ENCODE measurements around the gene RPL36AL. TPM values are rescaled to one million over a fixed set of nuclear protein-coding genes. Genes with fewer than 3 reads are reported as not detected.
A peak's percentile ranks its signal among the peaks of the same experiment; 100 is the strongest.

The RPL36AL gene
- polyA plus RNA-seq, 2 of the 4 experiments (the other 2 are of a cell fraction) = 390 to 469 TPM

DNA sequence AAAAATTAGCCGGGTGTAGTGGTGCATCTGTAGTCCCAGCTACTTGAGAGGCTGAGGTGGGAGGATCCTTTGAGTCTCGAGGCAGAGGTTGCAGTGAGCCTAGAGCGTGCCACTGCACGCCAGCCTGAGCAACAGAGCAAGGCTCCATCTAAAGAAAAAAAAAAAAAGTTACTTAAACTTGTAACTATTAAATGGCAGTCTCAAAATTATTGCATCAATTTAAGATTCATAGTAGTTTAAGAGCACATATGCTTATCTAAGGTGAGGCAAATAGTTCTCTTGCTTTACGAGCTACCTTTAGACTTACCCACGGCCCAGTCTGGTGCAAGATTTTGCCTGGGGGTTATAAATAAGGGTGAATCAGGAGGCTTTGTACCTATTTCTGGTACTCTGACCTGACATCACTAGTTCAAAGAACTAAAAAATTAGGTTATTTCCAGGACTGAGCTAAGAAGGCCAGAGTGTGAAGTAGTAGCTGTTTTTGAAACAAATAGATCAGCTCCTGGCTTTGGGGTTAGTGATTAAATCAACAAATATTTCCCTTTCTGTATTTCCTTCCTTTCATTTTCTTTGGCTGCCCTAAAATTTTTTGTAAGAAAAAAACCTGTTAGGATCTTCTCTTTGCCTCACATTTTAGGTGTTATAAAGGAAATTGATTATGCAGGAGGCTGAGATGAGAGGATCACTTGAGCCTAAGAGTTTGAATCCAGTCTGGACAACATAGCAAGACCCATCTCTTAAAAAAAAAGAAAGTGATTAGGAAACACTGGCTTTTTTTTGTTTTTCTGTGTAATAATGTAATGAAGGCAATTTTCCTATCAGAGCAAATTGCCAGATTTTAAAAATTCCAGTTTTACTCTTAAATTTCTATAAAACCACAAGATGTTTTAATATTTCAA, 3.8 kb upstream of the RPL36AL start:
- FAIRE-seq (no peak), ATAC-seq (no peak), DNase-seq (ENCODE audit: low read depth in 1 of 2, low spot score in 1 of 2) (no peak)
- WGBS (ENCODE audit: missing lambda C conversion rate) = 44% methylated on average over 6 of the region's 6 CpGs
- Histone ChIP-seq H3K4me1 (peaks cover 33% of the 10 kb centered on the region), H3K4me3 (no peak overlapping the region), H3K9me3 (no peaks in the 10 kb centered on the region), H3K27ac (peak overlapping the region in 1 of 2 experiments; percentile 5; a peak in 2 of 6 replicates), H3K4me2 (peak overlapping the region; percentile 94)
- POLR2A ChIA-PET = interaction anchor here (0.7 to 1.1 kb wide), 2 partner anchors 10 to 38 kb away, joined by 3 to 4 read pairs; partner anchors contain the start of gene RPS29
- TF ChIP-seq NPAS2 (CRISPR knock-in tag; IDR thresholded peaks at IDR 0.05; ENCODE audit: borderline replicate concordance) = no peak
- CTCF ChIA-PET = interaction anchor here (1.0 to 5.2 kb wide), 4 partner anchors 10 to 144 kb away, joined by 3 to 55 read pairs (median 5); partner anchors contain the start of genes DNAAF2, KLHDC2, LRR1 and RPS29

DNA sequence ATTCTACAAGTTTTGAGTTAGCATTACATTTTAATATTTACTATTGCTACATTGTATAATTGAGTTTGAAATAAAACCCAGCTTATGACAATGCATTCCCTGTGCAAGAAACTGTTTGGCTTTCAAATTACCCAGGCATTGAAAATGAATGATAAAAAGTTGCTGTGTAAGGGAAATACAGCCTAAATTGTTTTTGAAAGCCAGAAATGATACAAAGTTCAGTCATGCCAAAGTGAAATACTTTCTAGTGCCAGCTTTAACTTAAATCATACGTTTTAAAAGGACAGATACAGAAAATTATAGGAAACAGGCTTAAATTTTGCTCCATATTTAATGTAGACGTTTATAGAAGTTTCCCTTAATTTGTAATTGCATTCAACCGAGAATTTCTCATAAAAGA, 3.0 kb upstream of the RPL36AL start:
- ChIA-PET CTCF (interaction anchor here (1.2 to 5.2 kb wide), 4 partner anchors 10 to 144 kb away, joined by 3 to 55 read pairs (median 5); partner anchors contain the start of genes DNAAF2, KLHDC2, LRR1 and RPS29), POLR2A (no interaction called here)
- Histone ChIP-seq H3K9me3 (no peaks in the 10 kb centered on the region), H3K4me3 (no peak overlapping the region), H3K27ac (no peak overlapping the region), H3K4me1 (peaks cover 41% of the 10 kb centered on the region), H3K4me2 (peak overlapping the region; percentile 94)
- DNase-seq (ENCODE audit: low read depth in 1 of 2, low spot score in 1 of 2) (no peak), ATAC-seq (no peak), FAIRE-seq (no peak)
- WGBS (ENCODE audit: missing lambda C conversion rate) = 51% methylated on average over 3 of the region's 3 CpGs
- TF ChIP-seq MAFK (IDR thresholded peaks at IDR 0.05; ENCODE audit: partially characterized antibody) (peak; percentile 77), CEBPB (IDR thresholded peaks at IDR 0.05) (no peak)

DNA sequence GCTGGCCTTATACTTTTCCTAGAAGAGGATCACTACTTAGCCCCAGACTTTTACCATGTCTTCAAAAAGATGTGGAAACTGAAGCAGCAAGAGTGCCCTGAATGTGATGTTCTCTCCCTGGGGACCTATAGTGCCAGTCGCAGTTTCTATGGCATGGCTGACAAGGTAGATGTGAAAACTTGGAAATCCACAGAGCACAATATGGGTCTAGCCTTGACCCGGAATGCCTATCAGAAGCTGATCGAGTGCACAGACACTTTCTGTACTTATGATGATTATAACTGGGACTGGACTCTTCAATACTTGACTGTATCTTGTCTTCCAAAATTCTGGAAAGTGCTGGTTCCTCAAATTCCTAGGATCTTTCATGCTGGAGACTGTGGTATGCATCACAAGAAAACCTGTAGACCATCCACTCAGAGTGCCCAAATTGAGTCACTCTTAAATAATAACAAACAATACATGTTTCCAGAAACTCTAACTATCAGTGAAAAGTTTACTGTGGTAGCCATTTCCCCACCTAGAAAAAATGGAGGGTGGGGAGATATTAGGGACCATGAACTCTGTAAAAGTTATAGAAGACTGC, 1.7 kb upstream of the RPL36AL start:
- H3K9me3 ChIP-seq = no peaks in the 10 kb centered on the region
- ChIA-PET CTCF (interaction anchor here (1.5 to 5.2 kb wide), 4 partner anchors 10 to 146 kb away, joined by 4 to 55 read pairs (median 6); partner anchors contain the start of genes DNAAF2, KLHDC2 and LRR1), POLR2A (interaction anchor here (0.6 to 3.3 kb wide), 4 partner anchors 10 to 180 kb away, joined by 3 to 46 read pairs (median 14); partner anchors contain the start of genes DNAAF2 and KLHDC2)
- peak overlapping the region; percentile 78 for H3K4me3 ChIP-seq
- peak overlapping the region; percentile 95 to 96; a peak in 5 of 6 replicates for H3K27ac ChIP-seq
- ATAC-seq = no peak
- WGBS (ENCODE audit: missing lambda C conversion rate) = 19% methylated on average over 3 of the region's 3 CpGs
- DNase-seq (ENCODE audit: low read depth in 1 of 2, low spot score in 1 of 2) = no peak
- no peak for TF ChIP-seq JUN (IDR thresholded peaks at IDR 0.05)
- no peak for TF ChIP-seq RARB (CRISPR knock-in tag; IDR thresholded peaks at IDR 0.05)
- TF ChIP-seq TFCP2L1 (CRISPR knock-in tag; IDR thresholded peaks at IDR 0.05) = no peak
- no peak for TF ChIP-seq FOSL2 (IDR thresholded peaks at IDR 0.05)
- TF ChIP-seq FOSL2 (CRISPR knock-in tag; IDR thresholded peaks at IDR 0.05) = no peak
- TF ChIP-seq, protein P1, sequence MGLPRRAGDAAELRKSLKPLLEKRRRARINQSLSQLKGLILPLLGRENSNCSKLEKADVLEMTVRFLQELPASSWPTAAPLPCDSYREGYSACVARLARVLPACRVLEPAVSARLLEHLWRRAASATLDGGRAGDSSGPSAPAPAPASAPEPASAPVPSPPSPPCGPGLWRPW (IDR thresholded peaks at IDR 0.05) = no peak
- no peak for TF ChIP-seq HDAC2 (IDR thresholded peaks at IDR 0.05)
- TF ChIP-seq, protein P2, sequence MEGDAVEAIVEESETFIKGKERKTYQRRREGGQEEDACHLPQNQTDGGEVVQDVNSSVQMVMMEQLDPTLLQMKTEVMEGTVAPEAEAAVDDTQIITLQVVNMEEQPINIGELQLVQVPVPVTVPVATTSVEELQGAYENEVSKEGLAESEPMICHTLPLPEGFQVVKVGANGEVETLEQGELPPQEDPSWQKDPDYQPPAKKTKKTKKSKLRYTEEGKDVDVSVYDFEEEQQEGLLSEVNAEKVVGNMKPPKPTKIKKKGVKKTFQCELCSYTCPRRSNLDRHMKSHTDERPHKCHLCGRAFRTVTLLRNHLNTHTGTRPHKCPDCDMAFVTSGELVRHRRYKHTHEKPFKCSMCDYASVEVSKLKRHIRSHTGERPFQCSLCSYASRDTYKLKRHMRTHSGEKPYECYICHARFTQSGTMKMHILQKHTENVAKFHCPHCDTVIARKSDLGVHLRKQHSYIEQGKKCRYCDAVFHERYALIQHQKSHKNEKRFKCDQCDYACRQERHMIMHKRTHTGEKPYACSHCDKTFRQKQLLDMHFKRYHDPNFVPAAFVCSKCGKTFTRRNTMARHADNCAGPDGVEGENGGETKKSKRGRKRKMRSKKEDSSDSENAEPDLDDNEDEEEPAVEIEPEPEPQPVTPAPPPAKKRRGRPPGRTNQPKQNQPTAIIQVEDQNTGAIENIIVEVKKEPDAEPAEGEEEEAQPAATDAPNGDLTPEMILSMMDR (IDR thresholded peaks at IDR 0.05) = no peak
- no peak for TF ChIP-seq NPAS2 (CRISPR knock-in tag; IDR thresholded peaks at IDR 0.05; ENCODE audit: borderline replicate concordance)
- no peak for TF ChIP-seq PHF8 (IDR thresholded peaks at IDR 0.05; ENCODE audit: borderline replicate concordance, low read depth)
- TF ChIP-seq ZFP36 (IDR thresholded peaks at IDR 0.05; ENCODE audit: borderline replicate concordance, partially characterized antibody) = no peak
- TF ChIP-seq HOXB13 (CRISPR knock-in tag; IDR thresholded peaks at IDR 0.05; ENCODE audit: low read depth) = no peak
- no peak for TF ChIP-seq CHD4 (IDR thresholded peaks at IDR 0.05; ENCODE audit: borderline replicate concordance)
- no peak for TF ChIP-seq HOXB5 (CRISPR knock-in tag; IDR thresholded peaks at IDR 0.05)
- TF ChIP-seq, protein P3, sequence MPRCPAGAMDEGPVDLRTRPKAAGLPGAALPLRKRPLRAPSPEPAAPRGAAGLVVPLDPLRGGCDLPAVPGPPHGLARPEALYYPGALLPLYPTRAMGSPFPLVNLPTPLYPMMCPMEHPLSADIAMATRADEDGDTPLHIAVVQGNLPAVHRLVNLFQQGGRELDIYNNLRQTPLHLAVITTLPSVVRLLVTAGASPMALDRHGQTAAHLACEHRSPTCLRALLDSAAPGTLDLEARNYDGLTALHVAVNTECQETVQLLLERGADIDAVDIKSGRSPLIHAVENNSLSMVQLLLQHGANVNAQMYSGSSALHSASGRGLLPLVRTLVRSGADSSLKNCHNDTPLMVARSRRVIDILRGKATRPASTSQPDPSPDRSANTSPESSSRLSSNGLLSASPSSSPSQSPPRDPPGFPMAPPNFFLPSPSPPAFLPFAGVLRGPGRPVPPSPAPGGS (IDR thresholded peaks at IDR 0.05) = no peak
- TF ChIP-seq, protein P4, sequence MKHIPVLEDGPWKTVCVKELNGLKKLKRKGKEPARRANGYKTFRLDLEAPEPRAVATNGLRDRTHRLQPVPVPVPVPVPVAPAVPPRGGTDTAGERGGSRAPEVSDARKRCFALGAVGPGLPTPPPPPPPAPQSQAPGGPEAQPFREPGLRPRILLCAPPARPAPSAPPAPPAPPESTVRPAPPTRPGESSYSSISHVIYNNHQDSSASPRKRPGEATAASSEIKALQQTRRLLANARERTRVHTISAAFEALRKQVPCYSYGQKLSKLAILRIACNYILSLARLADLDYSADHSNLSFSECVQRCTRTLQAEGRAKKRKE (CRISPR knock-in tag; IDR thresholded peaks at IDR 0.05; ENCODE audit: low read depth) = no peak
- TF ChIP-seq EHF (CRISPR knock-in tag; IDR thresholded peaks at IDR 0.05) = no peak
- TF ChIP-seq TP53 (CRISPR knock-in tag; IDR thresholded peaks at IDR 0.05) = no peak
- no peak for TF ChIP-seq HEYL (CRISPR knock-in tag; IDR thresholded peaks at IDR 0.05)
- TF ChIP-seq MAFK (IDR thresholded peaks at IDR 0.05; ENCODE audit: partially characterized antibody) = no peak
- no peak for TF ChIP-seq EHMT2 (IDR thresholded peaks at IDR 0.05; ENCODE audit: low read depth)
- no peak for FAIRE-seq
- peaks cover 53% of the 10 kb centered on the region for H3K4me1 ChIP-seq
- H3K4me2 ChIP-seq = peak overlapping the region; percentile 94

Measured in A549 (cell line).